HEK293 (cell line): ENCODE data around the gene FADS6.

Experiments
- CTCF ChIA-PET: fragments of 350-600 bp; formaldehyde crosslinking; extraction: SDS; loops from one replicate; lab custom pipeline; 2021; ENCODE audit warnings: antibody characterized with exemption; lab: Yijun Ruan, JAX
- POLR2A ChIA-PET: fragments of 300-600 bp; formaldehyde crosslinking; extraction: SDS; loops from one replicate; lab custom pipeline; 2020; ENCODE audit warnings: antibody characterized with exemption, inconsistent platforms; lab: Yijun Ruan, JAX
- H3K27ac ChIP-seq: fragments of 200-500 bp; sonication (Bioruptor generic); 2 replicates; pipeline ENCODE4 v1.5.1; 2014; ENCODE audit warnings: low read depth, low read length, control low read depth, inconsistent platforms; ENCODE audit errors: extremely low read depth
- H3K36me3 ChIP-seq, 2 experiments: fragments of 200-500 bp in 1 of 2; sonication (Bioruptor generic) in 1 of 2; 1 replicate in 1 of 2; 2 replicates in 1 of 2; pipeline ENCODE4 v1.5.1; 2014 to 2017; ENCODE audit warnings: inconsistent platforms in 2 of 2, low read length in 2 of 2; ENCODE audit not compliant: control insufficient read depth in 2 of 2, insufficient read depth in 1 of 2
- H3K4me1 ChIP-seq: fragments of 200-500 bp; sonication (Bioruptor generic); 2 replicates; pipeline ENCODE4 v1.5.1; 2014; ENCODE audit warnings: mild to moderate bottlenecking, low read length, inconsistent platforms; ENCODE audit not compliant: control insufficient read depth, insufficient read depth
- H3K4me3 ChIP-seq: 2 replicates; pipeline ENCODE4 v1.5.1; 2011; ENCODE audit warnings: low read depth, mild to moderate bottlenecking, control low read depth, low read length, moderate library complexity
- H3K9me3 ChIP-seq: fragments of 200-500 bp; sonication (Bioruptor generic); 2 replicates; pipeline ENCODE4 v1.5.1; 2014; ENCODE audit warnings: low read depth, low read length, inconsistent platforms; ENCODE audit not compliant: control insufficient read depth, insufficient read depth
- KLF1 ChIP-seq: fragments of 450-650 bp; formaldehyde crosslinking; IDR thresholded peaks from 2 replicates; pipeline ENCODE4 v1.5.1; 2016; ENCODE audit warnings: missing biosample characterization, missing genetic modification characterization
- MYNN ChIP-seq: fragments of 450-650 bp; formaldehyde crosslinking; IDR thresholded peaks from 2 replicates; pipeline ENCODE4 v1.5.1; 2016; ENCODE audit warnings: missing biosample characterization, missing genetic modification characterization, borderline replicate concordance
- OSR2 ChIP-seq: fragments of 450-650 bp; formaldehyde crosslinking; IDR thresholded peaks from 2 replicates; pipeline ENCODE4 v1.5.1; 2016; ENCODE audit warnings: missing biosample characterization, missing genetic modification characterization
- REPIN1 ChIP-seq: fragments of 450-650 bp; formaldehyde crosslinking; IDR thresholded peaks from 2 replicates; pipeline ENCODE4 v1.5.1; 2017; ENCODE audit warnings: missing biosample characterization, missing genetic modification characterization, low read depth
- SP3 ChIP-seq: fragments of 450-650 bp; formaldehyde crosslinking; IDR thresholded peaks from 2 replicates; pipeline ENCODE4 v1.5.1; 2016; ENCODE audit warnings: missing biosample characterization, missing genetic modification characterization
- YY1 ChIP-seq: fragments of 450-650 bp; formaldehyde crosslinking; IDR thresholded peaks from 2 replicates; pipeline ENCODE4 v1.5.1; 2018; ENCODE audit warnings: missing biosample characterization, missing genetic modification characterization
- ZBTB10 ChIP-seq: fragments of 450-650 bp; formaldehyde crosslinking; IDR thresholded peaks from 2 replicates; pipeline ENCODE4 v1.5.1; 2016; ENCODE audit warnings: missing biosample characterization, missing genetic modification characterization
- ZFP3 ChIP-seq: fragments of 450-650 bp; formaldehyde crosslinking; IDR thresholded peaks from 2 replicates; pipeline ENCODE4 v1.5.1; 2016; ENCODE audit warnings: low read depth, missing biosample characterization, missing genetic modification characterization
- ZNF155 ChIP-seq: fragments of 450-650 bp; formaldehyde crosslinking; IDR thresholded peaks from 2 replicates; pipeline ENCODE4 v1.5.1; 2016; ENCODE audit warnings: missing biosample characterization, missing genetic modification characterization
- ZNF184 ChIP-seq: fragments of 450-650 bp; IDR thresholded peaks from 2 replicates; pipeline ENCODE4 v1.5.1; 2018; ENCODE audit warnings: missing biosample characterization, mild to moderate bottlenecking, missing genetic modification characterization
- ZNF341 ChIP-seq: fragments of 450-650 bp; formaldehyde crosslinking; IDR thresholded peaks from 2 replicates; pipeline ENCODE4; 2016; ENCODE audit warnings: low read depth, missing biosample characterization, missing genetic modification characterization
- ZNF404 ChIP-seq: fragments of 450-650 bp; formaldehyde crosslinking; IDR thresholded peaks from 2 replicates; pipeline ENCODE4 v1.5.1; 2017; ENCODE audit warnings: missing biosample characterization, missing genetic modification characterization
- ZNF423 ChIP-seq: fragments of 450-650 bp; formaldehyde crosslinking; IDR thresholded peaks from 2 replicates; pipeline ENCODE4 v1.5.1; 2016; ENCODE audit warnings: missing biosample characterization, missing genetic modification characterization
- ZNF585B ChIP-seq: fragments of 450-650 bp; formaldehyde crosslinking; IDR thresholded peaks from 2 replicates; pipeline ENCODE4 v1.5.1; 2016; ENCODE audit warnings: missing biosample characterization, missing genetic modification characterization
- ZNF645 ChIP-seq: fragments of 450-650 bp; formaldehyde crosslinking; IDR thresholded peaks from 2 replicates; pipeline ENCODE4; 2016; ENCODE audit warnings: missing biosample characterization, missing genetic modification characterization
- ZNF660 ChIP-seq: fragments of 450-650 bp; IDR thresholded peaks from 2 replicates; pipeline ENCODE4 v1.5.1; 2018; ENCODE audit warnings: missing biosample characterization, mild to moderate bottlenecking, missing genetic modification characterization
- ZNF704 ChIP-seq: fragments of 450-650 bp; formaldehyde crosslinking; IDR thresholded peaks from 2 replicates; pipeline ENCODE4 v1.5.1; 2016; ENCODE audit warnings: missing biosample characterization, missing genetic modification characterization
- TF ChIP-seq, protein P1 (sequence below): fragments of 450-650 bp; formaldehyde crosslinking; IDR thresholded peaks from 2 replicates; pipeline ENCODE4 v1.5.1; 2016; ENCODE audit warnings: missing biosample characterization, missing genetic modification characterization
- TF ChIP-seq, protein P2 (sequence below): fragments of 450-650 bp; formaldehyde crosslinking; IDR thresholded peaks from 2 replicates; pipeline ENCODE4 v1.5.1; 2016; ENCODE audit warnings: missing biosample characterization, missing genetic modification characterization

Gene FADS6

GRCh38 chr17:74846621-74847020 lies 46.8 kb downstream of the FADS6 start:
- Histone ChIP-seq H3K4me3 (no peak overlapping the region), H3K27ac (no peak overlapping the region), H3K9me3 (no peaks in the 10 kb centered on the region), H3K36me3 (peaks cover 0 to 2% of the 10 kb centered on the region in 2 experiments; a peak in 1 of 3 replicates), H3K4me1 (0 out of 2 replicates have a peak, but pooled peaks cover 3% of the 10 kb centered on the region)
- ChIA-PET POLR2A (interaction anchor here (1.3 kb wide), 1 partner anchor 26 kb away, joined by 5 read pairs; the partner anchor contains the start of gene FDXR), CTCF (interaction anchor here (19.0 kb wide), 1 partner anchor 16 kb away, joined by 239 read pairs; the partner anchor contains the start of gene GRIN2C)
- TF ChIP-seq SP3 (tag by site-specific recombination): no peak
- TF ChIP-seq ZNF645: no peak
- no peak for TF ChIP-seq ZNF423 (tag by site-specific recombination)
- no peak for TF ChIP-seq ZBTB10
- TF ChIP-seq, protein P1, sequence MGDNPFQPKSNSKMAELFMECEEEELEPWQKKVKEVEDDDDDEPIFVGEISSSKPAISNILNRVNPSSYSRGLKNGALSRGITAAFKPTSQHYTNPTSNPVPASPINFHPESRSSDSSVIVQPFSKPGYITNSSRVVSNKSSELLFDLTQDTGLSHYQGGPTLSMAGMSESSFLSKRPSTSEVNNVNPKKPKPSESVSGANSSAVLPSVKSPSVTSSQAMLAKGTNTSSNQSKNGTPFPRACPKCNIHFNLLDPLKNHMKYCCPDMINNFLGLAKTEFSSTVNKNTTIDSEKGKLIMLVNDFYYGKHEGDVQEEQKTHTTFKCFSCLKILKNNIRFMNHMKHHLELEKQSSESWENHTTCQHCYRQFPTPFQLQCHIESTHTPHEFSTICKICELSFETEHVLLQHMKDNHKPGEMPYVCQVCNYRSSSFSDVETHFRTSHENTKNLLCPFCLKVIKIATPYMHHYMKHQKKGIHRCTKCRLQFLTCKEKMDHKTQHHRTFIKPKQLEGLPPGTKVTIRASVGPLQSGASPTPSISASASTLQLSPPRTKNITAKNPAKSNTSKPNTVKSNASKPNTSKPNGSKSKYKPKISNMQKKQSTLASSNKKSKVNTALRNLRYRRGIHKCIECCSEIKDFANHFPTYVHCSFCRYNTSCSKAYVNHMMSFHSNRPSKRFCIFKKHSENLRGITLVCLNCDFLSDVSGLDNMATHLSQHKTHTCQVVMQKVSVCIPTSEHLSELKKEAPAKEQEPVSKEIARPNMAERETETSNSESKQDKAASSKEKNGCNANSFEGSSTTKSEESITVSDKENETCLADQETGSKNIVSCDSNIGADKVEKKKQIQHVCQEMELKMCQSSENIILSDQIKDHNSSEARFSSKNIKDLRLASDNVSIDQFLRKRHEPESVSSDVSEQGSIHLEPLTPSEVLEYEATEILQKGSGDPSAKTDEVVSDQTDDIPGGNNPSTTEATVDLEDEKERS (tag by site-specific recombination): no peak
- no peak for TF ChIP-seq ZNF585B (tag by site-specific recombination)
- no peak for TF ChIP-seq ZNF660 (tag by site-specific recombination)
- no peak for TF ChIP-seq REPIN1
- TF ChIP-seq YY1 (tag by site-specific recombination): no peak
- TF ChIP-seq ZNF404: no peak
- TF ChIP-seq OSR2 (tag by site-specific recombination): no peak
- TF ChIP-seq ZNF341: no peak
- TF ChIP-seq, protein P2, sequence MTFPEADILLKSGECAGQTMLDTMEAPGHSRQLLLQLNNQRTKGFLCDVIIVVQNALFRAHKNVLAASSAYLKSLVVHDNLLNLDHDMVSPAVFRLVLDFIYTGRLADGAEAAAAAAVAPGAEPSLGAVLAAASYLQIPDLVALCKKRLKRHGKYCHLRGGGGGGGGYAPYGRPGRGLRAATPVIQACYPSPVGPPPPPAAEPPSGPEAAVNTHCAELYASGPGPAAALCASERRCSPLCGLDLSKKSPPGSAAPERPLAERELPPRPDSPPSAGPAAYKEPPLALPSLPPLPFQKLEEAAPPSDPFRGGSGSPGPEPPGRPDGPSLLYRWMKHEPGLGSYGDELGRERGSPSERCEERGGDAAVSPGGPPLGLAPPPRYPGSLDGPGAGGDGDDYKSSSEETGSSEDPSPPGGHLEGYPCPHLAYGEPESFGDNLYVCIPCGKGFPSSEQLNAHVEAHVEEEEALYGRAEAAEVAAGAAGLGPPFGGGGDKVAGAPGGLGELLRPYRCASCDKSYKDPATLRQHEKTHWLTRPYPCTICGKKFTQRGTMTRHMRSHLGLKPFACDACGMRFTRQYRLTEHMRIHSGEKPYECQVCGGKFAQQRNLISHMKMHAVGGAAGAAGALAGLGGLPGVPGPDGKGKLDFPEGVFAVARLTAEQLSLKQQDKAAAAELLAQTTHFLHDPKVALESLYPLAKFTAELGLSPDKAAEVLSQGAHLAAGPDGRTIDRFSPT (tag by site-specific recombination): no peak
- TF ChIP-seq KLF1: no peak
- TF ChIP-seq MYNN (tag by site-specific recombination): no peak
- TF ChIP-seq ZNF155 (tag by site-specific recombination): no peak
- no peak for TF ChIP-seq ZFP3 (tag by site-specific recombination)
- no peak for TF ChIP-seq ZNF704 (tag by site-specific recombination)
- no peak for TF ChIP-seq ZNF184 (tag by site-specific recombination)
